CD4-positive, alpha-beta T cell treated with Interleukin-6 at 100 ng/mL for 8 hours (primary cell): ENCODE data around the gene LRRC14B.
"Not testable (repeated sequence)": the region's sequence is repeated elsewhere in the genome, so short reads cannot be mapped to it uniquely, and the experiment has no call there.

ENCODE experiments used
- DNase-seq: peaks from one replicate; pipeline ENCODE4 v3.0.0-alpha.2; 2020; ENCODE audit warnings: mixed read lengths, low spot score

LRRC14B gene

GRCh38 chr5:160921-161802 lies 30.1 kb upstream of the LRRC14B start:
- DNase-seq = no peak

GRCh38 chr5:161803-162110 lies 29.5 kb upstream of the LRRC14B start:
- no peak for DNase-seq

- no peak for DNase-seq
Measured at GRCh38 chr5:162190-162564, 29.1 kb upstream of the LRRC14B start.

GRCh38 chr5:162565-163337 lies 28.5 kb upstream of the LRRC14B start:
- no peak for DNase-seq

GRCh38 chr5:163338-163620 lies 28.0 kb upstream of the LRRC14B start:
- no peak for DNase-seq

GRCh38 chr5:163841-164240 lies 27.5 kb upstream of the LRRC14B start:
- DNase-seq = no peak

- no peak for DNase-seq
Measured at GRCh38 chr5:164244-164643, 27.1 kb upstream of the LRRC14B start.

- DNase-seq = not testable (repeated sequence)
Measured at GRCh38 chr5:164783-165182, 26.5 kb upstream of the LRRC14B start.

- DNase-seq = no peak
Measured at GRCh38 chr5:166441-167372, 24.6 kb upstream of the LRRC14B start.

GRCh38 chr5:167511-167910 lies 23.8 kb upstream of the LRRC14B start:
- DNase-seq = no peak

GRCh38 chr5:167982-168660 lies 23.2 kb upstream of the LRRC14B start:
- no peak for DNase-seq

GRCh38 chr5:169071-169727 lies 22.1 kb upstream of the LRRC14B start:
- DNase-seq = no peak

- DNase-seq = no peak
Measured at GRCh38 chr5:169728-170094, 21.6 kb upstream of the LRRC14B start.

GRCh38 chr5:170971-171800 lies 20.1 kb upstream of the LRRC14B start:
- DNase-seq = no peak

- no peak for DNase-seq
Measured at GRCh38 chr5:171801-172331, 19.4 kb upstream of the LRRC14B start.

GRCh38 chr5:172421-172820 lies 18.9 kb upstream of the LRRC14B start:
- DNase-seq = no peak

- no peak for DNase-seq
Measured at GRCh38 chr5:172841-173251, 18.4 kb upstream of the LRRC14B start.

- no peak for DNase-seq
Measured at GRCh38 chr5:173392-174290, 17.7 kb upstream of the LRRC14B start.

- DNase-seq = no peak
Measured at GRCh38 chr5:174291-174600, 17.0 kb upstream of the LRRC14B start.
